Activated CD8-positive, alpha-beta memory T cell treated with anti-CD3 and anti-CD28 coated beads, Interleukin-2, amount 50 U/mL, for 24 hours (primary cell): ENCODE measurements around the gene KCNJ18.
"Not testable (repeated sequence)": the region's sequence is repeated elsewhere in the genome, so short reads cannot be mapped to it uniquely, and the experiment has no call there.

Experiments
- DNase-seq: peaks from one replicate; pipeline ENCODE4 v3.0.0-alpha.2; 2020; ENCODE audit errors: extremely low read depth

The KCNJ18 gene

GRCh38 chr17:21724216-21725006 is 32.1 kb downstream of the KCNJ18 start:
- DNase-seq = not testable (repeated sequence)

DNA sequence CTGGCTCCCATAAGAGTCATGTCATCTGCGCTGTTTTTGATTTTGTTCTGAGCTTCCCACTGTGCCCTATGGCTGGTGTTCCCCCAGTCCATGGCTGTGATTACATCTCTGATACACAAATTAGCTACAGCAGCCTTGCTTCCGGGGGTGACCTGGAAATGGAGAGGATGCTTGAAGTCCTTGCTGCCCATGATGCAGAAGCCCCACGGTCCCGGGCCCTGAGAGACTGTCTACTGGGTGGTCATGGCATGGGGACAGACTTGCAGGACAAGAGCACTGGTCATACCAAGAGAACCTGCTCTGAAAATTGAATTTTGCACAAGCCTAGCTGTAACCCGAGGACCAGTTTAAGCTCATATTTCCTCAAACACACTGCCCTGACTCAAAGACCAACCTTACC is 38.8 kb downstream of the KCNJ18 start:
- DNase-seq = not testable (repeated sequence)

DNA sequence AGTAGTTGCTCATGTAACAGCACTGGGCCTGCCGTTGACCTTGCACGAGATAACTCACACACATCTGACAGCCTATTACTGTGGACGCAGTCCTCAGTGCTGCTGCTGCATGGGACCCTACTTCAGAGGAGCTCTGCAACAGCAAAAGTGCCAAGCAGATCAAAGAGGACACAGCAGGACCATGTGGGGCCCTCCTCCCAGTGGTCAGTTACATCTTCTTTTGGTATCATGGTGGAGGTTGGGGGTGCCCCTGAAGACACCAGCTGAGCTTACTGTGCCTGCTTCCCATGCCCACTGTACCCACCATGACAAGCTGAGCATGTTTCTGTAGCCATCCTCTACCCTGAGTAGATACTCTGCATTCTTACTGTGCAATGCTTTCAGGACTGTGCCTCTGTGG is 41.6 kb downstream of the KCNJ18 start:
- DNase-seq = not testable (repeated sequence)

DNA sequence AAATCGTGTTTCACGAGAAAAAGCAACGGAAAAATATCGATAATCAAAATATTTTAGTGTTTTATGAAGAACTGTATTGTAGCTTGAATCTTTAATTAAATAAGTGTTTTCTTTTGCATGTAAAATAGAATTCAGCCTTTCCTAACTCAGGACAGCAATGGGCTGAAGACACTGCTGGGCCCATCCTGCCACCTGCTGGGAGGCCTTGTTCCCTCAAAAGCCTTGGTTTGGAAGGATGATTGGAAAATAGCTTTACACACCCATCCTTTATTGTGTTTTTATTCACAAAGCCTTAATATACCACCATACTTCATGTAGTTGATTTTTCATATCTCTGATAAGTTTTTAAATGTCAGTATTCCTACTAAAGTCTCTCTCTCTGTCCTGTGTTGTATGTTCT is 43.5 kb downstream of the KCNJ18 start:
- not testable (repeated sequence) for DNase-seq

- not testable (repeated sequence) for DNase-seq
Measured at GRCh38 chr17:21737015-21737580, 44.8 kb downstream of the KCNJ18 start.

DNA sequence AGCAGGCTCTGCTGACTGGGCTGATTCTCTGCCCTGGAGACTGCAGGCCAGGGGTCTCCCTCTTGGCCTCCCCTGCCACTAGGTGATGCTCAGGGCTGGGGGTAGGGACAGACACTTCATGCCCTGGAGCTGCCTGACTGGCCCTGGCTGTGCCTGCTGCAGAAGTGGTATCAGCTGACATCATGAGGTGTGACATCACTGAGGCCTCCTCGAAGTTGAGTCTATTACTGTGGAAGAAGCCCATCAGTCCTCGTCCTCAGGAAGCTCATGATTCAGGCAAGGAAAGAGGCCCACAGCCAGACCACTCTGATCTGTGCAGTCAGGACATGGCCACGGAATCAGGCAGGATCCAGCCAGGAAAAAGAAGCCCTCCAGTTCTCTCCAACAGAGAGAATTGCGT is 45.9 kb downstream of the KCNJ18 start:
- not testable (repeated sequence) for DNase-seq

- not testable (repeated sequence) for DNase-seq
Measured at GRCh38 chr17:21738877-21739474, 46.7 kb downstream of the KCNJ18 start.

GRCh38 chr17:21739485-21739884 is 47.2 kb downstream of the KCNJ18 start:
- not testable (repeated sequence) for DNase-seq

DNA sequence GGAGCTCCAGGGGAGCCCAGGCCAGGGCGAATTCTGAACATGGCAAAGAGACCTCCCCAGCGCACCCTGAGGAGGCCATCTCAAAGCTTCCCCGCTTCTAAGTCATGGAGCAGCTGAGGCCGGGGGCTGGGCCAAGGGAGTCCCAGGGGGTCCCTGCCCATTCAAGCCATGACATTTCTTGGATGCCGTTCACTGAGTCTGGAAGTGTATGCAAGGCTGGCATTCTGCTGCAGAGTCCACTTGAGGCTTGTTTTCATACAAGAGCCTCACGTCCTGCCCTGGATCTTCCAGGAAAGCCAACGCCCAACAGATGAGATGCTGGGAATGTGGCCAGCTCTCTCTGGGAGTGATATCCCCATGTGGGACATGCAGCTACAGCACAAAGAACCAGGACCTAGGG is 48.5 kb downstream of the KCNJ18 start:
- DNase-seq = not testable (repeated sequence)

DNA sequence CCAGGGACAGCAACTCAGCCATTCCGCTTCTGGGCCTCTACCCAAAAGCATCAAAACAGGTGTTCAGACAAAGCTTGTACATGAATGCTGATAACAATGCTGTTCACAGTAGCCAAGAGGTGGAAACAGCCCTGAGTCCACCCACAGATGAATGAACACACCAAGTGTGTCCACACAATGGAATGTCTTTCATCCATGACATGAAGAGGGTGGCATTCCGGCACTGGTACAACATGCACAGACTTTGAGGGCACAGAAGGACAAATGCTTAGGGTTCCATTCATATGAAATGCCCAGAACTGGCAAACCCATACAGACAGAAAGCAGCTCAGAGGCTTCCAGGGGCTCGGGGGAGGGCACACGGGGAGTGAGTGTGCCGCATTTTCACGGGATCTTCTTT is 49.2 kb downstream of the KCNJ18 start:
- not testable (repeated sequence) for DNase-seq

DNA sequence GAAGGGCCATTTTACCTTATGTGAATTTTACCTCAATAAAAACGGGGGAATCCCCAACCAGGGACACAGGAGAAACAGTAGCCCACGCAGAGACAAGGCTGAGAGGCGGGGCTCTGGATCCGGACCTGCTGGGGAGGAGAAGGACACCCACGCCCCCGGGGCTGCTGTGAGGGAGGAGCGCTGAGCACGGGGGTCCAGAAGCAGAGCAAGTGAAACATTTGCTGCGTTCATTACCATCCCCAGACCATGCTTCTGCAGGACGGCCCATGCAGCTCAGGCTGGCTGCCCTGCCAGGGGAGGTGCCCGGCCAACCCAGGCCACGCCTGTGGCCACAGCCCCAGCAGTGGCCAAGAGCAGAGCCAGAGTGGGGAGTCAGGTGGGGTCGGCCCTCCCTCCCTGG is 50.0 kb downstream of the KCNJ18 start:
- DNase-seq = no peak

GRCh38 chr17:21744151-21744550 is 51.8 kb downstream of the KCNJ18 start:
- DNase-seq = not testable (repeated sequence)

- DNase-seq = not testable (repeated sequence)
Measured at GRCh38 chr17:21744621-21745020, 52.3 kb downstream of the KCNJ18 start.

GRCh38 chr17:21745385-21746054 is 53.2 kb downstream of the KCNJ18 start:
- not testable (repeated sequence) for DNase-seq

DNA sequence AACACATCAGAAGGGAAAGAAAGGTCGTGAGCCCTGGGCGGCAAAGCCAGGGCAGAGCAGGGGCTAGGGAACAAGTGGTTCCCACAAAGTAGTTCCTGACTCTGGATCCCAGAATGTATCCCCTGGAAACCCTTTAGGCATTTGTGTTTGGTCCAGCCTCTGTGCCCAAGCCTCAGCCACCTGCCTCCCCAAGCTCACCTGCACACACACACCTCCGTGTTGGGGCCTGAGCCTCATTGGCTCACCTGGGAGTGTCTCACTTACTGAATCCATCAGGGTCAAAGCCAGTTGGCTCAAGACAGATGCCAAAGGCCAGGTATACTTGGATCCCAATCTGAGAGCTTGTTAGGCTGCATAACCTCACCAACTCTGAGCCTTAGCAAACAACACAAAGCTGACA is 54.1 kb downstream of the KCNJ18 start:
- DNase-seq = not testable (repeated sequence)

DNA sequence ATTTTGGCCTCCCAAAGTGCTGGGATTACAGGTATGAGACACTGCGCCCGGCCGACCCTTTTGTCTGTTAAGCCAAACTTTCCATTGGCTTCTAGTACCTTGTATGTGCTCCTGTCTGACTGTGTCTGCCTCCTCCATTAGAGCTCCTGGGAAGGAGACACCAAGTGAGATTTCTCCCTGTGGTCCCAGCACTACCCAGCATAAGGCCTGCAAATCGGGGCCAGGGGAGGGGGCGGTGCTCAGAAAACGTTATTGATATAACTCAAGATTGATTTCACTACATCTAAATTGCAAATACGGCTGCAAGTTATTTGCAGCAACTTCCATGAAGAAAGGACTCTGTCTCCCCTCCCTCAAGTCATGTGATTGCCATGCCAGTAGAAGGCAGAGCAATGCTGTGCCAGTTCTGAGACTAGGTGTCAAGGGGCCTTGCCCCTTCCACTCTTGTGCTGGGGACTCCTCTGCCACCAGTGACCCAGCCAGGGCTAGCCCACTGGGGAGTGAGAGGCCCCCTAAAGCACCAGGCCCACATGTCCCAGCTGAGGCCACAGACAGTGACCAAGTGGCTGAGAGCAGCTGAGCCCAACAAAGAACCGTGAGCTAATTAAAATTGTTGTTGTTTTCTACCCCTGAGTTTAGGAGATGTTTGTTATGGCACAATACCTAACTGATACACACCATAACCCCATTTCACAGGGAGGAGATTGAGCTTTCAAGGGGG is 55.0 kb downstream of the KCNJ18 start:
- not testable (repeated sequence) for DNase-seq

DNA sequence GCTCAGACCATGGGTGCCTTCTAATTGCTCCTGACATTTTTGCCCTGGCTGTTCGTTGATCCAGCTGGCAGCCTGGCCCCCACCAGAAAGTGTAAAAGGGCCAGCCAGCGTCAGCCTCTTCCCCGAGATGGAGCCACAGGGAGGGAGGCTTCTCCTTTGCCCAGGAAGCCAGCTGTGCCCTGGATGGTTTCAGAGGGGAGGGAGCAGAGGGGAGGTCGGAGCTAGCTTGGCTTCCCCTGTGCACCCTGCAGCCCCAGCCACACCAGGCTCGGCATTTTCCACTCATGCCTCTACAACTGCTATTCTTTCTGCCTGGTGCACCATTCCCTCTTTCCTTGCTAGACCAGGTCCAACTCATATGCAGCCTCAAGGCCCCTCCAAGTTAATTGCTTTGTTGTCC is 56.4 kb downstream of the KCNJ18 start:
- not testable (repeated sequence) for DNase-seq

DNA sequence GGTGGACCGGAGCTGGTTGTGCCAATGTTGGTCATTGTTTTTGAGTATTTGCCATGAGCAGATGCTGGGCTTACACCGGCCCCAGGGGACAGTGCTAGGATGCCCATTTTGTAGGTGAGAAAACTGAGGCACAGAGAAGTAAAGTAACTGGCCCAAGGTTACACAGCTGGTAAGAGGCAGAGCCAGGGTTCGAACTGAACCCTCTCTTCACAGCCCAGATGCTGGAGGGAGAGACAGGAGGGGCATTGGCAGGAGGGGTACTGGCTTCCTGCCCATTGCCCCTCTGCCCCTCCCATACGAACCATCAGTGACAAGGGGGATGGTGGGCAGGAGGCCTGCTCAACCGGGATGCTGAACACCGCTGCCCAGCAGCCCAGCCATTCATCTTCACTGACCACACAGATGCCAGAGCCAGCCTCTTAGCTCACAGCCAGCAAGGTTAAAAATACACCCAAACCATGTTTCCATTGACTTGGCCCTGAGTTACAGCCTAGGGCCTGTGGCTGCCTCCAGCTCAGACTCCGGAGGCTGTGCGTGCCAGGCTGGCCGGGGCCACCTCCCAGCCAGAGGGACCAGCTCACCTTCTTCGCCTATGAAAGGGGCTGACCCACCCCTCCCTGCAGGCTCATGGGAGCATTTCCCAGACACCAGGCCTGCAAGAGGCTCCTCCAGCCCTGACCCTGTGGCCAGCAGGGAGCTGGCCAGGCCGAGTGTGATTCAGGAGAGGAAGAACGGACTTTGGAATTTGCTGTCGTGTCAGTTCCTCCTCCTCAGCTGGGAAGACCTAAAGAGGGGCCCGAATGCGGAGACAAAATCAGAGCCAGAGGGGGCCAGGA is 57.6 kb downstream of the KCNJ18 start:
- DNase-seq = not testable (repeated sequence)

DNA sequence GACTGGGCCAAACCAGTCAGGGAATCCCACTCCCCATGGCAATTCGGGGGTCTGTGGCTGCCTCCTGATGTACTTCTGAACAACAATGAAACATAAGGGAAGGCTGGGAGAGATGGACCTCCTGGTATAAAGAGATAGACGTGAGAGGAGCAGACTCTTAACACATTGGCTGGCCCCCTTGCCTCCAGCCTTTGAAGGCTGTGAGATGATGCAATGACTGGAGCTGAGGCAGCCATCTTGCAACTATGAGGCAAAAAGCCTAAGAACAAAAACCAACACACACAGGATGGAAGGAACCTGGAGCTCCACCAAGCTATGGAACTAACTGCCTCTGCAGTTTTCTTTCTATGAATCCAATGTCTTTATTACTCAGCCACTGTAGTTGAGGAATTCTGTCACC is 58.8 kb downstream of the KCNJ18 start:
- DNase-seq = not testable (repeated sequence)
